HG03342 (cell line): ENCODE results near the gene ENPEP.
"Not testable (repeated sequence)": the region's sequence is repeated elsewhere in the genome, so short reads cannot be mapped to it uniquely, and the experiment has no call there.

ENCODE experiments used
- ATAC-seq: cut with Tn5 transposase; IDR thresholded peaks from one replicate; pipeline ENCODE4 v1.9.1; 2021; ENCODE audit warnings: mild to moderate bottlenecking, moderate library complexity; ENCODE audit not compliant: unreplicated experiment

Gene ENPEP

DNA sequence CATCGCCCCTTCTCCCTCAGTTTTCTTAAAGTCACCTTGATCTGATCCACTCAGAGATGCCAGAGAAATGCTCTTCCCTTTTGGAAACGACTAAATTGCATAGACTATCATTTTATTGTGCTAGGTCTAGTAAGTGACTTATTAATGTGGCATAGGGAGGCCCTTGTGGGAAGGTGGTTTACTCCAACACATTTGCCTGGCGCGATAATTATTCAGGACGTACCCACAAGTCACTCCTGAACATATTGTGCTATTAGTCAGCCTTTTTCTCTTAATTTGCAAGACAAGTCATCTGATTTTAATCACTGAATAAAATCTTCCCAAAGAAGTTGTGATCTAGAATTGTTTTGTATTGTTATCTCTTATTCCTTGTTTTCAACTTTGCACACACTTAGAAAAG lies 7.6 kb downstream of the ENPEP start:
- ATAC-seq = no peak

DNA sequence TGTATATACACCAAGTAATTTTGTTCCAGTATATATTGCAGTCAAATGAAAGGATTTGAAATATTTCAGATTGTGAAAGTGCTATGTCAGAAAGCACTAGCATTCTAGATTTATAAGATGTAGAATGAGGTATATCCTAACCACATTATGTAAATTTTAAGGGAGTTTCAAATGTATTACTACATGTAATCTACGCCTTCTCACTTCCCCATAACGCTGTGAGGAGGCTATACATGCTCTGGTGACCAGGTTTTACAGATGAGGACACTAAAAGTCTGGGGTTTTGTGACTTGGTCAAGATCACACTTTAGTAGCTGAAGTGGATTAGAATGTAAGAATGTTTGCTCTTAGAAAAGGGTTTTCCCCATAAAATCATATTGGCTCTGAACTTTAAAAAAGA lies 8.1 kb downstream of the ENPEP start:
- ATAC-seq = peak; percentile 99

DNA sequence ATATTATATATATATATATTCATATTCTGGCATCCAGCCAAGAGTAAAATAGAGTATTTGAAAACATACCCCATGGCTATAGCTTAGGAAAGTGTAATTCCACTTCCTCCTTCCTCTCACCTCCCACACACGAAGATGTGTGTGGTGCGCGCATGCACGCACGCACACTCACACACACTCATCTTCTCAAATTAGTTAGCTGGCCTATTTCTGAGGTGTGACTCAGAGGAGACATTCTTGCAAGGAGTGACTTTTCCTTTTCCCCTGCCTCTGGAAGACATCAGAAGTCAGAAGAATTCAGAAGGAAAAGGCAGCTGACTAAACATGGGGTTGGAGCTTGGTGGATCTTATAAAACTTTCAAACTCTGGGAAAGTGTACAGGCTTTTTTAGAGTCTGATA lies 8.8 kb downstream of the ENPEP start:
- ATAC-seq = peak; percentile 21

DNA sequence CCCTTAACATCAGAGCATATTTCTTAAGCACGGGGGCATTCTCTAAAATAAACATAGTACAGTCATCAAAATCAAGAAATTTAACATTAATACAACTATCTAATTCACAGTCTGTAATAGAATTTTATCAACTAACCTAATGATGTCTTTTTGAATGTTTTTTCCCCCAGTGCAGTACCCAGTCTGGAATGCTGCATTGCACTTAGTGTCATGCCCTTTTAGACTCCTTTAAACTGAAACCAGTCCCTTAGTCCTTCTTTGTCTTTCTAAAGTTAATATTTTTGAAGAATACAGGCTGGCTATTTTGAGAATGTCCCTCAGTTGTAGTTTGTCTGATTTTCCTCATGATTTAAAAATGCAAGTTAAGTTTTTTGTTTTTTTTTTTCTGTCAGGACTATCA lies 9.5 kb downstream of the ENPEP start:
- no peak for ATAC-seq

DNA sequence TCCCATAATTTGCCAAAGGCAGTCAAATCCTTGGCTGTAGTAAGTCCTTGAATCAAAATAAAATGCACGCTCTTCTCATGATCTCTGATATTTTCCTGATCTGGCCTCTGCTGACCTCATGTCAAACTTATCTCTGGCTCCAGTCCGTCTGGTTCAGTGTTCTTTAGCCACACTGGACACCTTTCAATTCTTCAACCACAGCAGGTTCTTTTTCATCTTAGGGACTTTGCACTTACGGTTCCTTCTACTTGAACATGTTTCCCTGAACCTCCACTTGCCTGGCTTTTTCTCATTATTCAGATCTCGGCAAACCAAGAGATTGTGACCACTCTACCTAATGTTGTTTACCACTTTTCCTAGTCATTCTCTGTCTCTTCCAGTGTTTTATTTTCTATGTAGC lies 10.3 kb downstream of the ENPEP start:
- ATAC-seq = no peak

DNA sequence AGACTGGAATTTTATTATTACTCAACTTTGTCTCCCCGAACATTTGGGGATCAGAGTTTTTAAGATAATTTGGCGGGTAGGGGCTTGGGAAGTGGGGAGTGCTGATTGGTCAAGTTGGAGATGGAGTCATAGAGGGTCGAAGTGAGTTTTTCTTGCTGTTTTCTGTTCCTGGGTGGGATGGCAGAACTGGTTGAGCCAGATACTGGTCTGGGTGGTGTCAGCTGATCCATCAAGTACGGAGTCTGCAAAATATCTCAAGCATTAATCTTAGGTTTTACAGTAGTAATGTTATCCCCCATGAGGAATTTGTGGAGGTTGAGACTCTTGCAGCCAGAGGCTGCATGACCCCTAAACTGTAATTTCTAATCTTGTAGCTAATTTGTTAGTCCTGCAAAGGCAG lies 10.9 kb downstream of the ENPEP start:
- ATAC-seq = not testable (repeated sequence)

DNA sequence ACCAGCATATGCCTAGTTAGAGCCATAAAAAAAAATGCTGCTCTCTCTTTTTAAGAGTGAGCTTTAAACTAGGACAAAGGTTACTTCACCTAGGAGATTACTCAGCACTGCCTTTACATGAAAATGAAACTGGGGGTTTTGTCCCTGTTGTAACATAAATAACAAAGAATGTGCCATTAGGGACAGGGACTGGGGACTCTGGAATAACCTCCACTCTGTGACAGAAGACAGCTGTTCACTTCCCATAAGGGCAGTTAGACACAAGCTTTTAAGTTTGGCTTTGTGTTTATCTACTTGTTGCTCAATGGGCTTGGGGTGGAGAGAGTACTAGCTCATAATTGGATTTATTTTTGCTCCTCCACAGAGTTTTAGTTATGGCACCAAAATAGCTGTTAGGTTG lies 11.9 kb downstream of the ENPEP start:
- ATAC-seq = peak; percentile 28

DNA sequence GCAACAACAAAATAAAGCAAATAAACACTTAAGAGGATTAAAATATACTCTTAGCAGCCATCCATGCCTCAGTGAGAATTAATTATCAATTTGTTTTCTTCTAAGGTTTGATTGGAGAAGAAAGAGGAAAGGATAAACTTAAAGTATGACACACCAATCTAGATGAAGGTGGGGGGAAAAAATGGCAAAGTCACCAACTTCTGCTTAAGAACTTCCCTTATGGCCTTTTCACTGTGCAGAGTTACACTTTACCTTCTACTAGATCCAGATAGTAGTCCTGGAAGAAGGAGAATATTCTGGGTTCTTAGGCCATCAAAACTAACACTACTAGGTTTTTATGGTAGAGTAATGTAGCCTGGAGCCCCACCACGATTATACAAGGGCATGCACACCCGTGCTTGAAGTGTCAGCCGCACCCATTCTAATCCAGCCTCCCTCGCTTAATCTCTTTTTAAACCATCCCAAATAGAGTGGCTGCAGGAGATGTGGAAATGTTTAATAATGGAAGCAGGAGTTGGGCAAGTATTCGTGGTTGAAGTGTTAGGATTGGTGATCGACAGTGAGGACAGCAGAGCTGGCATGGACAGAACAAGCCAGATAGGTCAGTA lies 14.1 kb downstream of the ENPEP start:
- ATAC-seq = no peak

DNA sequence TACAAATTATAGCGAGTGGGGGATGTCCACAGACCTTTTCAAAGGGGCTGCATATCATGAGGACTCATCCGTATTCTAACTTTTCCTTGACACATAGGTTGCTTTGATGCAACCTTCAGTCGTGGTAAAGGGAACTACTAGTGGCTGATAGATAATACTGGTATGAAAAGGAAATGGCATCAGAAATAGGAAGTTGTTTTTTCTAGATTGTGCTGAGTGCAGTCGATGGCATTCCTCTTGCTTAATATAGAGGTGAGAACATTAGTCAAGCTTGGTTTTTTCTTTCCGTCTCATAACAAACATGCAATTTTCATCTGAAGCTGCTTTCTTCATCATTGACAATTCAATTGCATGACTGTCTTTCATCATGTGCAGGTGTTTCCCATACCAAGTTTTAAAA lies 16.6 kb downstream of the ENPEP start:
- ATAC-seq = no peak

DNA sequence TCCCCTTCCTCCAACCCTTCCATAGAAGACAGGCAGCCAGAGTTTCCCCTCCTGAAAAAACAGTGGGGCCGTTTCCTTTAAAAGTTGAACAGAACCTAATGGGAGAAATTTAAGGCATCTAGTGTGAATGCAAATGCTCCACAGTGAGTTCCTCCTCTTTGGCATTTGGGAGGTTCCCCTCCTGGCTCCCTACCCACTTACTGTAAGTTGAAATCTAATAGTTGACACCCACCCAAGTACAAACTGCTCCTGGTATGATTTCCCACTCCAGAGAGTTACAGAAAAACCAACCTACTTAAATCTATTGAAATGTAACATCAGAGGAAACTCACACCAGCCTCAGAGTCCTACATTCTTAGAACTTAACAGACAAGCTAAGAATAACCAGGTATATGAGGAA lies 17.6 kb downstream of the ENPEP start:
- no peak for ATAC-seq

DNA sequence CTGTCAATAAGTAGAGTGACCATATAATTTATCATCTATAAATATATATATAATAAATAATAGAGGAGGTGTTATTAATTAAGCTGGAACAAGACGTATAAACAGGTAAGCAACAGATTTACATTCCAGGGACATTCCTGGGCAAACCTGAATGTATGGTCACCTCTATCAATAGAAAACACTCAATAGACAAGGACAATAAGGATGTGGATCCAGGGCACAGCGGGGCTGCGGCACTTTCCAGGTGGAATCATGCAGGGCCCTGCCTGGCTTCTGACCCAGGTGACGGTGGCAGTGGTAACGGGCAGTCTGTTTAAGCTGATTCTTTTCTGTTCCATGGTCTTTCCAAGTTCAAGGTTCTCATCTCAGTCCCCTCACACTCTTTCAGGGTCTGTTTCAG lies 22.5 kb downstream of the ENPEP start:
- no peak for ATAC-seq

DNA sequence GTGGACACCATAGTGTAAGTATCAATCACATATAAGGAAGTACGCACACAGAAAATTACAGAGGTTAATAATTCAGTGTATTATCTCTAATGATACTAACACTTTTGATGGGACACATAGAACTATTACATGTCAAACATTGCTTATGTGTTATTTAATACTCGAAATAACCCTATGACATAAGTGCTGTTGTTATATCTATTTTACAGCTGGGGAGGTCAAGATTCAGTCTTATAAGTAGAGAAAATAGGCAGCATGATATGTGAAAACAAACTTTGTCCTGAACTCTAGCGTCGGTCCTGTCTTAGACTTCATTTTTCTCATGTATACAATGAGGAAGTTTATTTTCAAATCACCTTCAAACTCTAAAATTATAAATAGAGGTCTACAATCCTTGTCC lies 23.2 kb downstream of the ENPEP start:
- no peak for ATAC-seq

DNA sequence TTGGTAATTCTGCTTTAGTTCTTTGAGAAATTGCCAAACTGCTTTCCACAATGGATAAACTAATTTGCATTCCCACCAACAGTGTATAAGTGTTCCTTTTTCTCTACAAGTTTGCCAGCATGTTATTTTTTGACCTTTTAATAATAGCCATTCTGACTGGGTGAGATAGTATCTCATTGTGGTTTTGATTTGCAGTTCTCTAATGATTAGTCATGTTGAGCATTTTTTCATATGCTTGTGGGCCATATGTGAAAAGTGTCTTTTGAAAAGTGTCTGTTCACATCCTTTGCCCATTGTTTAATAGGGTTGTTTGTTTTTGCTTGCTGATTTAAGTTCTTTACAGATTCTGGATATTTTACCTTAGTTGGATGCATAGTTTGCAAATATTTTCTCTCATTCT lies 25.9 kb downstream of the ENPEP start:
- ATAC-seq = no peak

DNA sequence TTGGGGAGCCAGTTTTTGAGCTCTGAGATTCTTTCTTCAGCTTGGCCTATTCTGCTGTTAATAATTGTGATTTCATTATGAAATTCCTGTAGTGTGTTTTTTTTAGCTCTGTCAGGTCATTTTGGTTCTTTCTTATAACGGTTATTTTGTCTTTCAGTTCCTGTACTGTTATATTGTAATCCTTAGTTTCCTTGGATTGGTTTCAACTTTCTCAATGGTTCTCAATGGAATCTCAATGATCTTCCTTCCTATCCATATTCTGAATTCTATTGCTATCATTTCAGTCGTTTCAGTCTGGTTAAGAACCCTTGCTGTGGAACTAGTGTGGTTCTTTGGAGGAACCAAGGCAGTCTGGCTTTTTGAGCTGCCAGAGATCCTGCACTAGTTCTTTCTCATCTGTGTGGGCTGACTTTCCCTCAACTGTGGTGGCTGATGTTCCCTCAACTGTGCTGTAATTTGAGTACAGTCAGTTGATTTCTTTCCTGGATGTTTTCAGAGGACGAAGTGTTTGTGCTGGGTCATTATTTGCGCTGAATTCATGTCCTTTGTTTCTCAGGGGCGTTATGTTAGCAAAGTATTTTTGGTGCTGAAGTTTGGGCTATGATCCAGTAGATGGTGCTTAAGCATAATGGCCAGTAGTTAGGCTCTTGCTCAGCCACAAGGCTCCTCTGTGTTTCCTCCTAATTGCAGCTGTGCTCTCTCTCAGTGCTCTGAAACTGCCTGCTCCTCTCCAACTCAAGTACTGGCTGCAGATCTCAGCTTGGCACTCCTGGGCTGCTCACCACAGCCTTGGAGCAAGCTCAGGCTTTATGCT lies 27.5 kb downstream of the ENPEP start:
- ATAC-seq = no peak

DNA sequence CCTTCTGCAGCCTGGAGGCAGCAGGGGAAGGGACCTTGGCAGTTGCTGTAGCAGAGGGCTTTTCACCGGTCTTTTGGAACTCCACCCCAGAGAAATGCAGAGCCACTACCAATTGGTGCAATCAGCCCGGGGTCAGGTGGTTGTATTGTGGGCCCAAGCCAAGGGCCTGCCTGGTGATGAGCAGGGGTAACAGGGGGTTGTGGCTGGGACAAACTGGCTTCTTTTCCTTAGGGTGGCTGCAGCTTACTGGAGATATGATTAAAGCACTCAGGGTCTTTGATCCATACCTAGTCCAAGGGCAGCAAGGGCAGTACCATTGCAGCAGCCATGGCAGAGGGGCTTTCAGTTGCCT lies 28.1 kb downstream of the ENPEP start:
- ATAC-seq = no peak

DNA sequence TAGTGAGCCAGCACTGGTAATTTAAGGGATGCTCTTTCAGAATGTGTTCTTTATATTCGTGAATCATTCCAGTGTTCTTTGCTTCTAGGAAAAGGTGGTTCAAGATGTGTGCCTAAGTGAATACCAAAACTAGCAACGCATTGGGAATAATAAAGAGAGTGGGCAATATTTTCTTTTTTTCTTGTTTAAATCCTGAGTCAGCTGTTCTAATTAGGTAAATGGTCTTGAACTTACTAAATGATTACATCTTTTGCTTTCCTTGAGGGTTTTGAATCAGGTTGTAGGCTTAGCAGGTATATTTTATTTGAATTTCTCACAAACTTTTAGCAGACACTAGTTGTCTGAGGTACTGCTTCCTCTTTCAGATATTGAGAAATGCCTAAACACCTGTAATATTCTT lies 29.5 kb downstream of the ENPEP start:
- no peak for ATAC-seq

DNA sequence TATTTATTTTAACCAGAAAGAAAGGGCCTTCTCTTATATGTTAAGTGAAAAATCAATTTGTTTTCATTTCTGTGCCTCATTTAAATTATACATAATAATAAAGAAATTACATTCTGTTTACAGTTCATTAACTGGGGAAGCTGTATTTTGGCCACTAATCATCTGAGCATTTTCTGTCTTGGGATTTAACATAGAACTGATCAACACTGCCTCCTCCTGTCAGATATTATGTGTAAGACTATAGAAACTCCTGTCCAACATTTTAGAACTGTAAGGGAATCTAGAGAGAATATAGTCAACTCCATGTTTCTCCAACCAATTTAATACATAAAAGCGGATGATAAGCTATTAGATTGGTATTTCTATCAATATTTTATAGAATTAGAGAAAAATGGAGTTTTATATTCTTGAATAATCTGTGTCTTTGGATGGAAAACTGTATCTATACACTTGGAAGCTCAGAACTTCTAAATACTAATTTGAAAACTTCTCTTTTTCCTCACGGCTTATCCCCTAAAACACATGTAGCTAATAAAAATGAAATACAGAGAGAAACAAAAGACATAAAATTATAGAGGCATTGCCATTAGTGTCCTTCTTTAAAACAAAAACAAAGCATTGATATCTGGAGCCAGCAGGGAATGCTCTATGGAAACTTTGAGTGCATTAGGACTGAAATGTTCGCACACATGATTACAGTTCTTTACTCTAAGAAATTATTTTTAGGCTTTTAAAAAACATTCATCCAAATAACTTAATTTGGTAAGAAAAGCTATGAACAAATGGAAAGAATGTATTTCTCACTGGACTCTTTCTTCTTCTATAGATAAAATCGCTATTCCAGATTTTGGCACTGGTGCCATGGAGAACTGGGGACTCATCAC lies 33.1 kb downstream of the ENPEP start:
- ATAC-seq = peak; percentile 48

DNA sequence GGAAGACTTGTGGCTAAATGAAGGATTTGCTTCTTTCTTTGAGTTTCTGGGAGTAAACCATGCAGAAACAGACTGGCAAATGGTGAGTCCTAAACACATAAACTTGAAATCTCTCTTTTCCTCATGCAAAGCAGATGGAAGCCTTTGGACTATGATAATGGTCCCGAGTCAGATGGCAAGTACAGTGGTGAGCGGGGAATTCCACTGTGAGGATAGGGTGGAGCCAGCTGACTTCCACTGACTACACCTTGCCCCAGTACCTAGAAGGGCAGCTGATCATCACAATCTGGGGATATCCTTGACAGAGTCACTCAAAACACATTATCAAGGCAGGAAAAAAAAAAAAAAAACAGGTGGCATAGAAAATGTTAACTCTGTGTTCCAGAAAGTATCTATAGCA lies 34.3 kb downstream of the ENPEP start:
- ATAC-seq = no peak

DNA sequence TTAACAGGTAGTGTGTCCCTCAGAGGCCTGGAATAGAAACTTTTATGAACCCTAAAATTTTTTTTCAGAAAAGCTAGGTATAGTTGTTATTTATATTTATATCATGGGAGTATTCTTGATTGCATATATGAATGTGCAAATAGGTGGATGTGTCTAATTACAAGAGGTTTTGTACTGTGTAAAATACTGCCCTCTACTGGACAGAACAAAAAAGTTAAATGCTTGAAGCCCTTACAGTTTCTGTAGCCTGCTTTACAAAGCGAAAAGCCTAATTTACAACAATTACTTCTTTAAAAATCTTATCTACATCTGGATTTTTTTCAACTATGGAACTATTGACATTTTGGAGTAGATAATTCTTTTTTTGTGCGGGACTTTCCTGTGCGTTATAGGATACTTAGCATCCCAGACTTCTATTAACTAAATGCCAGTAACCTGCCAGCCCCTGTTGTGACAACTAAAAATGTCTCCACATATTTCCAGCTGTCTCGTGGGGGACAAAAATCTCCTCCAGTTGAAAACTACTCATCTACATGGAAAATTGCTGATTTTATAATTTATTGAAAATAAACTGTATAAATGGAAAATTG lies 35.1 kb downstream of the ENPEP start:
- no peak for ATAC-seq

DNA sequence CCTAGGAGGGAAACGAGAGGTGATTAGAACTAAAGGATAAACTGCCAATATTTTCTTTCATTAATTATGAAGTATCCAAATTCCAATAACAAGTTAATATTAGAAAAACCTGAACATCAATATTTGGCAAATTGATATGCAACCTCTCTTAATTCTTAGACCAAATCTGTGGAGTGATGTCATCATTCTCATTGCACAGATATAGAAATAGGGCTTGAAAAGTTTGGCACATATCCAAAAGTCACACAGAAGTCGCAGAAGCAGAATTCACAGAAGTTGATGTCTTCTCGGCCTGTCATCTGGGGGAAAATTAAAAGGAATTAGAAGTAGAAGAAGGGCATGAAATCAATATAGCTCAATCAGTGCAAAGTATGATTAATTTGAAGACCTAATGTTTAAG lies 36.9 kb downstream of the ENPEP start:
- no peak for ATAC-seq

DNA sequence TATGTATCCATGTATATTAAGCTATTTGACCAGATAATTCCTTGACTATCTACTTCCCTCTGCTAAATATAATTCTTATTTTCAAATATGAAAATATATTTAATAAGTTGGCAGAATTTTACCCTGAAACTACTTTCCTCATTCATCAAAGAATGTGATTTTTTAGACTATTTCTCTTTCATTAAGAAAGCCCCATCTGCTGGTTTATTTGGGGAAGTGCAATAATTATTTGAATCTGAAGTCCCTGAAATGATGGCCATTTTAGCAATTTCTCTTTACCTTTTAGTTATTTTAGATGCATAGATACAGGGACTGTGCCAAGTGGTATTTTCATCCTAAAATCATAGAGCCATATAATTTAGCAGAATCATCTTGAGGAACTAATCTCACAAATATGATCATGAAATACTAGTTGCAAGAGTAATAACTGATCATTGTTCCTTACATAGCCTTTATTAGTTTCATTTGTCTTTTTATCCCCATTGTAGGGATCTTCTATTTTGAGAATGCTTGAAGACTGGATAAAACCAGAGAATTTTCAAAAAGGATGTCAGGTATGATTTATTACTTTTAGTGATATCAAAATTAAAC lies 39.0 kb downstream of the ENPEP start:
- ATAC-seq = no peak
